Hindlimb muscle (tissue), 1 donor: ENCODE measurements around the gene HIVEP3. TPM values are rescaled to one million over a fixed set of nuclear protein-coding genes. Genes with fewer than 3 reads are reported as not detected.

ENCODE experiments used
- DNase-seq: peaks from one replicate; pipeline ENCODE4 v3.0.0-alpha.2; 2013
- polyA plus RNA-seq: library from polyadenylated mRNA; unstranded; fragments of 120-200 nt; gene quantifications from one replicate; pipeline ENCODE4 v1.2.1, GENCODE V29; 2013; ENCODE audit not compliant: insufficient read length

The HIVEP3 gene
- polyA plus RNA-seq, 1 donor = 3.1 TPM

DNA sequence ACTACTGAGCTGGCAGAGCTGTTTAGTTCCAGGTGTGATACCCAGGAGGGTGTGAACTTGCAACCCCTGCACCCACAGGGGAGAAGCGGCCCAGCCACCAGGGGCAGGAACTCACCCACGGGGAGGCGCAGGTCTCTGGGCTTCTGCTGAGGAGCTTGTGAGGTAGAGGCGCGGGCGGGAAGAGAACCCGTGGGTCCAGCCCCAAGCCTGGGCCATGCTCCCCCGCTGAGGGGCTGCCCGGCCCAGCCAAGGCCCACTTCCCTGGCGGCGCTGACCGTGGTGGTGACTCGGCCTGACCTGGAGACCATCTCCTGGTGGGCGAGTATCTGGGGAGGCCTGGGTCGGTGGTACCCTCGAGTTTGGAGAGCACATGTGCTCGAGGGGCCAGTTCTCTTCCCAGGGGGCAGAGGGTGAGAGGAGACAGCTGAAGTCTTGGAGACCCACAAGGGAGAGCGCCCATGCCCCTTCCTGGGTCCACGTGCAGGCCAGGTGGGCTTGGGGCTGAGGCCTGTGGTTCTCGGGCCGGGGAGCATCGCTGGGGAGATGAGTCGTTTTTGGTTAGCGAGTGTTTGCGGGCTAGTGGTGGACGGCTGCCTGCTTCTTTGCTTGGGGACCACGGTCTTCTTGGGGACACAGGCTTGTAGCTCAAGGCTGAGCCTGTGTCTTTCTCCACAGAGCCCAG is 405.9 kb downstream of the HIVEP3 start:
- no peak for DNase-seq

DNA sequence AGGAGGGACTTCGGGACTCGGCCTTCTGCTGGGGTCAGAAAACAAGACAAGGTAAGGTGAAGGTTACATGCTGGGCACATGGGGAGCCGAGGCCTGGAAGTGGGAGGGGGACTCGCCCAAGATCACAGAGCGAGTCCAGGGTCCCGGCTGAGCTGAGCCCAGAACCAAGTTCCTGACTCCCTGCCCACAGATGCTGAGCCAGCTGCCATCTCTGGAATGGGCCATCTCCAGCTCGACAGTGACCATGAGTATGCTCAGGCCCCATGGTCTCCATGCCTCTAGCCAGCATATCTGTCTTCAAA is 407.5 kb downstream of the HIVEP3 start:
- no peak for DNase-seq

DNA sequence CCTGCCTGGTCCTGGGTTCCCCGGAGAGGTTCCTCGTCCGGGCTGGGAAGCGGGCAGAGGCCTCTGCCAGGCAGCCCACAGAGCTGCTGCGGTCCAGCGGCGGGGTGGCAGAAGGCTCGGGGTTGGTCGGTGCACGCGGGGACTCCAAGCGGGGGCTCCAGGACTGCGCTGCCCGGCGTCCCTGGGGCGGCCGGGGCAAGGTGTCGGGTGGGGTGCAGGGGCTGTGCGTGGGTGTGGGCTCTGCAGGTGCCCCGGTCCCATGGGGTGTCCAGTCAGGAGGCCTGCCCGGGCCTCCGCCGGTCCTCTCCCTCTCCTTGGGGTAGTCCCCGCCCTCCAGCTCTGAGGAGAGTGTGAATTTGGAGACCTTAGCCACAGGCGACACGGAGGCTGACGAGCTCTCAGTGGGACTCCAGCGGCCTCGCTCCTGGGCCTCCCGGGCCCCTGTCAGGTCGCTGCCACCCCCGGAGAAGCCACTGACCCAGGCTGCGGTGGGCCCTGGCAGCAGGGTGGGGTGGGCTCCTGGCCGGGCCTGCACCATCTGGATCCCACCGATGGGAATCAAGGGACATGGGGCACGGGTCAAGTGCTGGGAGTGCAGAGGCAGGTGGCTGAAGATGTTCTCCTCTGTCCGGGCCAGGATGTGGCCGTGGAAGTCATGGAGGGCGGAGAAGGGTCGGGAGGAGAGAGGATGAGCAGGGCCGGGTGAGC is 408.0 kb downstream of the HIVEP3 start:
- DNase-seq = no peak

DNA sequence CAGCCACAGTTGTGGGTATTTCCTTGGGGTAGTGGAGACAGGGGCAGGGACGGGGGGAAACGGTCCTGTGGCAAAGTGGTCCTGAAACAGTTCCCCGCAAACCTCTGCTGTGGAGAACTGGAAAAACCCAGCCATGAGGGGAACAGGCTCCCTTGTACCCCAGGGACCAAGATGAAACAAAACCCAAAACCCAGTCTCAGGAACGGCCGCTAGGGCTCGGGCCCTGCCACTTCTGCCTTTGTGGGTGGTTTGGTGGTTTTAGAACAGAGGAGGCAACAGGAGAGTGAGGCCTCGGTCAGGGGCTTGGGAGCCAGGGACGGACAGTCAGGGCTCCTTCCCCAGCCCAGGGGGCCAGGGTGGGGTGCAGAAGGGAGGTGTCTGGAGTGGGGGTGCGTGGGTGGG is 409.5 kb downstream of the HIVEP3 start:
- DNase-seq = no peak

DNA sequence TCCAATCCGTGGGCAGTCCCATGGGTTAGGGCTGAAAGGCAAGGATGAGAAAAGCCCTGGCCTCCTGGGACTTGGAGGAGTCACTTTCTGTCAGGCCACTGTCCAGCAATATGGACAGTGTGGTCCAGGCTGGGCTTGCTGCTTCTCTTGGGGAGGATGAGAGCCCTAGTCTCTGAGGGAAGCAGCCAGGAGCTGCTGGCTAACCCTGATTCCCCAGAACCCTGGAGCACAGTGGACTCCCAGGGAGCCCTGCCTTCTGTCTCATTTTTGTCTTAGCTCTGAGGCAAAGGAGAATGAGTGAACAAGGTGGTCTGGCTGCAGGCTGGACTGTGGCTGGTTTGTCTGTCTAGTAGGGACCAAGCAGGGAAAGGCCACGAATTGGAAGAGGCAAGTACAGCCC is 410.4 kb downstream of the HIVEP3 start:
- DNase-seq = no peak

DNA sequence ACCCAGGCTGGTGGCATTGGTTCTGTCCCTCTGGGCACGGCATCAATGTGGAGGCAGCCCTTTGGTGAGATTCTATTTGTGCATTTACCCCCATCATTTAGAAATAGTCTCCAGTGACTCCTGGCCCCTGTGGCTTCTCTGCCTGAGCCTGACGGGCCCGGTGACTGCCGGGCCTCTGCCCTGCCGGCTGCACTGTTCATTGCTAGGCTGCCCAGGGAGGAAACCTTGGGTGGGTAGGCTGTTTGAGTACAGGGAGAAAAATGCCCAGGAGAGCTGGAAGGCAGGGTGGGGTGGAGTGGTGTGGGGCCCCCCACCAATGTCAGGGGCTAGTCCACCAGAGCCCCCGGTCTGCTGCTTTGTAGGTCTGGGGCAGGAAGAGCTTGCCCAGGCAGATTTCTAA is 410.9 kb downstream of the HIVEP3 start:
- DNase-seq = no peak

DNA sequence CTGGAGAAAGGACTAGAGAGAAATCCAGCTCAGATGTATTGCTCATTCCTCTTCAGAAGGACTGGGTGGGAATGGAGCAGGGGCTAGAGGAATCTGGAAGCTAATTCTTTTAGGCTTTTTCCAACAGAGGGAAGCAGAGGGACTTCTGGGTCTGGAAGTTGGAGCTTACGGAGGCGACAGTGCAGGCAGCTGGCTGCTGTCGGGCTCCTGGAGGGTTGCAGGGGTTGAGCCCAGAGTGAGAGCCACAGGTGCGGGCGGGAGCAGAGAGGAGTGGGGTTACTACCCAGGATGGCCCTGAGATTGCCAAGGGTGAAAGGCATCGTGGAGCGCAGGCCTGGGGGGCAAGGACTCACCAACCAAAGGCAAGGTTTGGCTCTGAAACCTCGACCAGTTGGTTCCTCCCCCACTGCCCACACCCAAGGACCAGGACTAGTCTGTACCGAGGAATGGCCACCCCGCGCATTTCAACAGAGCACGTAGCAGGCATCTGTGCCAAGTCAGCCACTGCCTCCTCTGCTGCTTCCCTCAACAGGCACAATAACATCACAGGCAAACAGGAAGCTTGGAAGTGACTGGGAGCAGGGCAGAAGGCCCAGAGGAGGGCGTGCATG is 411.5 kb downstream of the HIVEP3 start:
- no peak for DNase-seq

DNA sequence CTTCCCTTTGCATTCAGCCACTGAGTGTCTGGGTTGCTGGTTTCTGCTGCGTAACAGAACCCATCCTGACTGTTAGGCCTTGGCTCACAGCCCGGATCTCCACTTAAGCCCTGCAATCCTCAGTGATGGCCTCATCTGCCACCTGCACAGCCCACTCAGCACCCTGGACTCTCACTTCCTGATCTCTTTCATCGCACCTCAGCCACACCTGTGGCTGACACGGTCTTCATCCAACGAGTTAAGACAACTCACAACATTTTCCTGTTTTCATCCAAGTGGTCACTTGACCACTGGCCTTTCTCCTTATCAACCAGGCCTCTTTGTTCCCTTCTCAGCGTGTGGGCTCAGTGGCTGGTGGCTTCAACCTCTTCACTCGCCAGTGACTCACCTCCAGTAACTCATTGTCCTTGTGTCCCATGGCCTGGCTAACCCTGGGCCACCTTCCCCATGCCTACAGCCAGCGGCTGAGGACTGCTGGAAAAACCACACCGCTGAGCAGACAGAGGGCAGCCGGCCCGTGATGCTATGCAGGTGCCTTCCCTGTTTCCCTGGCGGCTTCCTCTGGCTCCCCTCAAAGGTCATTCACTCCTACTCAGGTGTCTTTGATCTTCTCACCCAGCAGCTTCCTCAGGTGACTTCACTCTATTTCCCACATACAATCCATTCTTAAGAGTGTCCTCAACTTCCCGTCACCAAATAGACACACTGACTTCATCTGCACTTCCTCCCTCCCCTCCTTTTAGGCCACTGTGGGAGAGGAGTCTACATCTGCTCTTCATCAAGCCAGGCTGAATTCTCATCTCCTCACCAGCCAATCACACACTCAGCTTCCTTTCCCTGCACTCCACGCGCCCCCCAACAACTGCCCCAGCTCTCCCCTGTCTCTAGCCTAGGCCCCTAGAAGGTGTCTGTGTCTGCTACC is 414.3 kb downstream of the HIVEP3 start:
- DNase-seq = no peak

DNA sequence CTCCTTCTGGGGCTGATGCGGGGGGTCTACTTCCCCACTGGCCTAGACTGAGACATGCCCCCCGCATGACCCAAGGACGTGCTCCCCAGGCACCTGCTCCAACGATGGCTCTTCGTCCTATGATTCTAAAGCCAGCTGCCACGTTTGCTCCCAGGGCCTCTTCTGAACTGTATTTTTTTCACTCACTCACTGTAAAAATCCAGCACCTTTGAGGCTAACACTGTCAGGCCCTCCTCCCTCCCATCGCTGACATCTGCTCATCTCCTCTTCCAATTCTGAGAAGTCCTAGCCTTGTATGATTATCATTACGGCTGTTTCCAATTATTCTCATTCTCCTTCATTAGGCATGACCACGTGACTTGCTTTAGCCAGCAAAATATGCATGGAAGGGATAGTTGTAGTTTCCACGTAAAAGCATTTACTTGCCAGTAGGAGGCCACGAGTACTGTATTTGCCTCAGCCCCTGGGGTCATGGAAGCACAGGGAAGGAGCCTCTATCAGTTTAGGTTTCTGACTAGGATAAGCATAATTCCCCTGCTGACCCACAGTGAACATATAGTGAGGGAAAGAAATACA is 415.1 kb downstream of the HIVEP3 start:
- DNase-seq = no peak

DNA sequence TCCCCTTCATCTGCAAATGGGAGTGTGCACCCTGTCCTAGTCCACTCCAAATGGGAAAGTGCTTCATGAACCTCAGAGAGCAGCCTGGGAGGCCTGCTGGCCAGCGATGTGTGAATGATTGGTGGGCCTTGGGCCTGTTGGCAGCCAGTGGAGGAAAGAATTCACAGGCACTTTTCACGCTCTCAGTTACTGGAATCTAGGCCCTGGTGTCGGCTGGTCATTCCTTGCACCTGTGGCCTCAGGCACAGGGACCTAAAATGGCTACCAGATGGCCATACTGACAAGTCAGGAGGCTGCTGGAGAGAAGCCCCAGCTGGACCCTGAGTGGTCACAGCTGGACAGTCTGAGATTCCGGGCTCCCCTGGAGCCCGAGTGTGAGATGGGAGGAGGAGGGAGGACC is 415.8 kb downstream of the HIVEP3 start:
- DNase-seq = no peak

DNA sequence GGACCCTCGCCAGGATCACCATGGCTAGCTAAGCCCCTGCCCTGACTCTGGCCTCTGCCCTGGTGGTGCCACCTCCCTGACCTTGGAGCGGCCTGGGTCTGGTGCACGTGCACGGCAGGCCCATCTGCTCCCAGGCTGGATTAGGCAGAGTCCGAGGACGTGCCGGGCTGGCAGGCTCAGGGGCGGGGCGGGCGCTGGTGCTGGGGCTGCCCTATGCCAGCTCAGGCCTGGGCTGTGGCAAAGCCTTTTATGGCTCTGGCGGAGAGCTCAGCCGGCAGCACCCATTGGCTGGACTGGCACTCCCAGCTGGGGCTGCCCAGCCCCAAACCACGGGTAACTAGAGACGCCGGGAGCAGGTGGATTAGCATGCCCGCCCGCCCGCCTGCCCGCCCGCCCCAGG is 417.1 kb downstream of the HIVEP3 start:
- DNase-seq = no peak

DNA sequence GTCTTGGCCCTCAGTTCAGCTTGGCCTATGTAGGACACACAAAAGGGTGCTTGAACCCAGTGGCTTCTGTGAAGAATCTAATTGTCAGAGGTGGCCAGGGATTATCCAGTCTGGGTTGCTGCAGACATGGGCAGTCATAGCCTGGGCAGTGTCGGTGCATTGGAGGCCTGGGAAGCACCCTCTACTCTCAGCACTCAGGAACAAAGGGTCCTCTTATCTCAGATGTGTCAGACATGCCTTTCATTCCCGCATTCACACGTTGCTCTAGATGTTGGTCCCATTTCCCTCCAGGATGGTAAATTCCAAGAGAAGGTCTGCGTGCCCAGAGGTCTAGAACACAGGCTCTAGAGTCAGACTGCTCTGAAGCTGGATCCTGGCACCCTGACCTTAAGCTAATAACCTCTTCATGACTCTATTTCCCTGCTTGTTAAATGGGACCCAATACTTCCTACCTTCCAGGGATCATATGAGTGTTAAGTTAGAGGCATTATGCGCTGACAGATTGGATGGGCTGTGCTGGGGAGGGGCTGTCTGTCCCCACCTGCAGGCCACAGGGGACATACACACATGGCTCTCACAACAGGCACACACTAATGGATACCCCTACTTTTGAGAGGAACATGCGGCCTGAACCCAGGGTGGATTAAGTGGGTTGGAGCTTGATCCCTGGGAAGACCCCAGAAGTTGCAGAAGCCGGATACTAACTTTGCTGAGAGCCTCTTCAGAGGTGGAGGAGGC is 417.8 kb downstream of the HIVEP3 start:
- no peak for DNase-seq

DNA sequence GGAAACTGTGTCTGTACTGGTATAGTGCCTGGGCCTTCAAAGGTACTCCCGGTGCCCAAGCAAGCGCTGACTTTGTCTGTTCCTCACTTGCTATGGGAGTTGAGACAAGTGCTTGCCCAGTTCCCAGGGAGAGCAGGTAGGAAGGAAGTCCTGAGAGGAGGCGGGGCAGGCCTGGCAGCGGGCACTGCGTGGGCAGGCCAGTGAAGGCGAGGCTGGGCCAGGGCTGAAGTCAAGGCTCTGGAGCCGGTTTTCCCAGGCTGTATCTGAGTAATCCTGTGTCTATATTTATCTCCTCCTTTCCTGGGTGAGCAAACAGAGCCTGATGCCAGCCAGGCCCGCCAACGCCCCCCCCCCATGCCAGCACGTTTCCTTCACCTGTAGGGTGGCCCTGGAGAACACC is 418.3 kb downstream of the HIVEP3 start:
- DNase-seq = no peak

DNA sequence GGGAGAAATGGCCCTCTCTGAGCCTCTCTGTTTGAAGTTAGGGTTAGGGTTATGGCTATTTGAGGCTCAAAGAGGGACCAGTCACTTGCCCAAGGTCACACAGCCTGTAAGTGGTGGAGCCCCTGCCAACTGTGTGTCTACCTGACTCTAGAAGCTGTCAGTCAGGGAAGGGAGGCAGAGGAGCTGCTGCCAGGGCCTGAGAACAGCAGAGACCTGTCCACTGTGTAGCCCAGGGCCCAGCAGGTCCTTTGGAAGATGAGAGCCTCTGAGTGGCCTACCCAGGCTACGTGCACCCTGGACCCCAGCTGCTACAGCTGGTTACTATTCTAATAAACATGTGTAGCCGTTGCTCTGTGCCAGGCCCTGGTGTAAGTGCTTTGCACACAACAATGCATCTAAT is 419.1 kb downstream of the HIVEP3 start:
- no peak for DNase-seq

DNA sequence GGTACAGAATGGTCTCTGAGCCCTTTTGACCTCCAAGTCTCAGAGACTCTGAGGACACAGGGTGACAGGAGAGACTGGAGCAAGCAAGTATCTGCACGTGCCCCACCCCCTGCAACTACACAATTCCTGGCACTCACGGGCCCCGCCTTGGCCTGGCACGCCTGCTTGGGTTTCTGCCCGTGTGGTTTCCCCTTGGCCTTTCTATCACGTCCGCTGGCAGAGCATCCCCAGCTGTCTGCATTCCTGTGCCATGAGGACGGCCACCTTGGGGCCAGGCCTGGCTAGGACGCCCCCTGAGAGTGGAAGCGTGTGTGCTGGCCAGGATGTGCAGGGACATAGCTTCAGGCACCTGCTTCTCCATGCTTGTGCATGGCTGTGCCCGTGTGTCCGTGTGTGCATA is 419.9 kb downstream of the HIVEP3 start:
- DNase-seq = no peak

DNA sequence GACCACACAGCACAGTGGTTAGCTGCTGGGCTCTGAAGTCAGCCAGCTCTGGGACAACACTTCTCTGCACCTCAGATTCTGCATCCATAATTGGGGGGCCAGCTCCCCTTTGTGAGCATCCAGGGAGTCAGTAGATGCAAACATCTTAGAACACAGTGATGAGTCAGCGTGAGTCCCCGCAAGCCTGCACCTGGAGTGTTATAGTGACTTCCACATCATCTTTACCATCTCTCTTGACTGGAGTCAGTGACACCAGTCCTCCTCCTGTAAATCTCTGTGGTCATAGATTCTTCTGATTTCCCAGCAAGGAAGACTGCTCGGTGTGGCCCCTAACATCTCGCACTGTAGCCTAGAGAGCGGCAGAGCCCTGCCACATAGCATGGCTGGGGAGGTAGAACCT is 420.3 kb downstream of the HIVEP3 start:
- no peak for DNase-seq

DNA sequence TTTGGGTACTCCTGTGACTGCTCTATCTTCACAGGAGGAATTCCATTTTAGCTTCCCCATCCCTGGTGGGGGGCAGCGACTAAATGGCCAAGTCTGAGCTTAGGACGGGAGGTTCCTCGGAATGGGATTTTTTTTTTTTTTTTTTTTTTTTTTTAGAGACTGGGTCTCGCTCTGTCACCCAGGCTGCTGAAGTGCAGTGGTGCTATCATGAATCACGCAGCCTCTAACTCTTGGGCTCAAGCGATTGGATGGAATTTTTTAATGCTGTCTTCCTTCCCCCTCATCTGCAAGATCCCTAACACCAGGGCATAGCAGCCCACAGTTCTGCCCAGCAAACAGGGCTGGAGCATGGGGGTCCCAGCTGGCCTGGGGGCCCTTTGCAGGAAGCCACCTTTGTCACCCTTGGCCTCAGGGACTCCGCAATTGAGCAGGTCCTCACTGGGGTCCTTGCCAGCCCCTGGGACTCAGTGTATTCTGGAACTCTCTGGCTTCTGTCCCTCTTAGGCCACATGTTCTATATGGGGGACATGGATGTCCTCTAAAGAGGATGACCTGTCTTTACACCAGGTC is 421.2 kb downstream of the HIVEP3 start:
- DNase-seq = no peak

DNA sequence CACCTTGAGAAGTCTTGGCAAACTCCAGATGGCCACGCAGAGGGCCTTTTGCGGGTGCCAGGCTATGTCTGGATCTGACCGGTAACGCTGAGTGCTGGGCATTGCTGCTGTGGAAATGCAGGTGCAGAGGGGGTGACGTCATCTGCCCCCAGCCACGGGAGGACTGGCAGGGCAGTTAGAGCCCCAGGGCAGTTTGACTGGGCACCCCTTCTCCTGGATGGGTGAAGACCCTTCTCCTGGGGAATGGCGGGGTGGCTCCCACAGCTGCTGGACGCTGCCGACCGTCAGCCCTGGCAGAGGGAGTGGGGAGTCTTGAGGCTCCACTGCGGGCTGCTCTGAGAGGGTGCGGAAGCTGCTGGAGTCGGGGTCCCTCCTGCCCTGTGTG is 421.7 kb downstream of the HIVEP3 start:
- no peak for DNase-seq

DNA sequence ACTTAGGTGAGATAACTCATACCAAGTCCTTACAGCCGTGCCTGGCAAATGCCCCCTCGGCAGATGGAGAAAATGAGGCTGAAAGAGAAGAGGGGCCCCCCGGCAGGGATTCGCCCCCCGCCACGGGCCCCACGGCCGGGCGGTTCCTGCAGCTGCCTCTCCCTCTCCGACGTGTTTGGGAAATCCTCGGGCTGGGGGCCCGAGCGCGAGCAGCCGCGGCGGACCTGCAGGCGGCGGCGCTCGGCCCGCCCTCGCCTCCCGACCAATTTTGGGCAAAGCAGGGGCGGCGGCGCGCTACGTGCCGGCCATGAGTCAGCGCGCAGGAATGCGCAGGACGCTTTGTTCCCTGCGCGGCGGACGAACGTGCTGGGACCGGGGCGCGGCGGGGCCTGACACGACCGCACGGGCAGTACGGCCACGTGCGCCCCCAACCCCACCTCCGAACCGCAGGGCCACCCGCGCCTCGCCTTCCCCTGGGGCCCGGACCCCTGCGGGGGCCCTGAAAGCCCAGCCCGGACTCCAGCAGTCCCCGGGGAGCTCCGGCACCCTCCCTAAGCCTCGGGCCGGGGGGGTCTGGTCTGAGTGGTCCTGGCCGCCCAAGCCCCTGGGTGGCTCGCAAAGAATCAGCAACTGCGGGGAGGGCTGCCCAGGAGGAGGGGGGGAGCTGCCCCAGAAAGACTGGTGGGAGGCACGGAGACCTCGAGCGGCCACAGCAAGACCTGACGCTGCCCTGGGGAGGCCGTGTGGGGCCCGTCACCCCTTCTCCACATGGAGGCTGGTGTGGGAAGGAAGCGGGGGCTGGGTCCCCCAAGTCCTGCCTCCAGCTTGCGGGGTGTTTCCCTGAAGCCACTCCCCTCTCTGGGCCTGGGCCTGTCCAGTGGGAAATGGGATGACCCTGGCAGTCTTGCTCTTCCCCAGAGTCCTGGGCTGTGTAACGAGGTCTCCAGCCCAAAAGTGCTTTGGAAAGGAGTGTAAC is 422.4 kb downstream of the HIVEP3 start:
- DNase-seq = peak; percentile 86

DNA sequence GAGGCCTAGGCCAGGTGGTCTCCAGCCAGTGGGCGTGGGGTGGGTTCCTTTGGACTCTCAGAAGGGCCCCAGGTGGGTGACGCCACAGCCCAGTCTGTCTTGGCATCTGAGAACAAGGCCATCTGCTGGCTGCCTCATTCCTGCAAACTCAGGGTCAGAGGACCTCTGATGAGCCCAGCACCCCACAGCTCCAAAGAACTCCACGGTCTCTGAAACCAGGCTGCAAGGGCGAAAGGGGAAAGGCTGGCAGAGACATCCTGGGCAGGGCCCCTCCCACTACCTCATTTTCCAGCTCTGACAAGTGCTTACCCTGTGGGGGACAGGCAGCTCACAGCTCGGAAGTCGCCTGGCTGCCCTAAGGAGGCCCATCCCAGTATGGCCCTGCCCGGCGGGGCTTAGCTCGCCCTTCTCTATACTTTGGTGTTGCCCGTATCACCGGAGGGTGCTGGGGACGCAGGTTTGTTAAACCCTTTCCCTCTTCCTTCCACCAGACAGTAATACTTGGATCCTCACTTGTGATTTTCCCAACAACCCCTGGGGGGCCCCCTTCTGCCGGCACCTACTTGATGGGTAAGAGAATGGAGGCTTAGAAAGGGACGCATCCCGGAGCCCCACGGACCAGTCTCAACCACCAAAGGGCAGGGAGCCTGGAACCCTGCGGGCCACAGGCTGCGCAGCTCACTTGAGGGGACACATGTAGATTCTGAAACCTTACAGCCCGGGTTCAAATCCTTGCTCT is 423.3 kb downstream of the HIVEP3 start:
- no peak for DNase-seq
